Gastroesophageal sphincter (tissue), 3 donors: Measurements from ENCODE around the gene CDR2.

Experiments
- POLR2A ChIP-seq, 2 donors: fragments of 450-650 bp; IDR thresholded peaks; one replicate each; pipeline ENCODE4 v1.6.1; 2017; ENCODE audit warnings: antibody characterized with exemption in 2 of 2, mild to moderate bottlenecking in 2 of 2, moderate library complexity in 1 of 2
- POLR2AphosphoS5 ChIP-seq: sonication (generic); formaldehyde crosslinking; IDR thresholded peaks from one replicate; pipeline ENCODE4 v1.6.1; 2017; ENCODE audit warnings: antibody characterized with exemption
- TF ChIP-seq, protein P1 (sequence below), 4 experiments: fragments of 200-600 bp in 2 of 4; fragments of 450-650 bp in 2 of 4; sonication (generic) in 1 of 4; IDR thresholded peaks; one replicate each; pipeline ENCODE4 v1.5.1; 2017 to 2019; ENCODE audit warnings: antibody characterized with exemption in 4 of 4, mild to moderate bottlenecking in 2 of 4, moderate library complexity in 2 of 4

- TF ChIP-seq, protein P1, sequence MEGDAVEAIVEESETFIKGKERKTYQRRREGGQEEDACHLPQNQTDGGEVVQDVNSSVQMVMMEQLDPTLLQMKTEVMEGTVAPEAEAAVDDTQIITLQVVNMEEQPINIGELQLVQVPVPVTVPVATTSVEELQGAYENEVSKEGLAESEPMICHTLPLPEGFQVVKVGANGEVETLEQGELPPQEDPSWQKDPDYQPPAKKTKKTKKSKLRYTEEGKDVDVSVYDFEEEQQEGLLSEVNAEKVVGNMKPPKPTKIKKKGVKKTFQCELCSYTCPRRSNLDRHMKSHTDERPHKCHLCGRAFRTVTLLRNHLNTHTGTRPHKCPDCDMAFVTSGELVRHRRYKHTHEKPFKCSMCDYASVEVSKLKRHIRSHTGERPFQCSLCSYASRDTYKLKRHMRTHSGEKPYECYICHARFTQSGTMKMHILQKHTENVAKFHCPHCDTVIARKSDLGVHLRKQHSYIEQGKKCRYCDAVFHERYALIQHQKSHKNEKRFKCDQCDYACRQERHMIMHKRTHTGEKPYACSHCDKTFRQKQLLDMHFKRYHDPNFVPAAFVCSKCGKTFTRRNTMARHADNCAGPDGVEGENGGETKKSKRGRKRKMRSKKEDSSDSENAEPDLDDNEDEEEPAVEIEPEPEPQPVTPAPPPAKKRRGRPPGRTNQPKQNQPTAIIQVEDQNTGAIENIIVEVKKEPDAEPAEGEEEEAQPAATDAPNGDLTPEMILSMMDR (IDR thresholded peaks at IDR 0.05), result no peak
- TF ChIP-seq POLR2A (IDR thresholded peaks at IDR 0.05) (no peak), POLR2AphosphoS5 (no peak)
These were observed 5.2 kb upstream of the CDR2 start for GRCh38 chr16:22379656-22380055.
